ENCODE data around the gene TIFAB. TPM values are rescaled to one million over a fixed set of nuclear protein-coding genes. Genes with fewer than 3 reads are reported as not detected.

Gene TIFAB
- total RNA-seq, 5 donors from 2014 or later (not counting 1 experiment from before 2014, with no cell fraction given): 0.06 TPM; not detected in 3

DNA sequence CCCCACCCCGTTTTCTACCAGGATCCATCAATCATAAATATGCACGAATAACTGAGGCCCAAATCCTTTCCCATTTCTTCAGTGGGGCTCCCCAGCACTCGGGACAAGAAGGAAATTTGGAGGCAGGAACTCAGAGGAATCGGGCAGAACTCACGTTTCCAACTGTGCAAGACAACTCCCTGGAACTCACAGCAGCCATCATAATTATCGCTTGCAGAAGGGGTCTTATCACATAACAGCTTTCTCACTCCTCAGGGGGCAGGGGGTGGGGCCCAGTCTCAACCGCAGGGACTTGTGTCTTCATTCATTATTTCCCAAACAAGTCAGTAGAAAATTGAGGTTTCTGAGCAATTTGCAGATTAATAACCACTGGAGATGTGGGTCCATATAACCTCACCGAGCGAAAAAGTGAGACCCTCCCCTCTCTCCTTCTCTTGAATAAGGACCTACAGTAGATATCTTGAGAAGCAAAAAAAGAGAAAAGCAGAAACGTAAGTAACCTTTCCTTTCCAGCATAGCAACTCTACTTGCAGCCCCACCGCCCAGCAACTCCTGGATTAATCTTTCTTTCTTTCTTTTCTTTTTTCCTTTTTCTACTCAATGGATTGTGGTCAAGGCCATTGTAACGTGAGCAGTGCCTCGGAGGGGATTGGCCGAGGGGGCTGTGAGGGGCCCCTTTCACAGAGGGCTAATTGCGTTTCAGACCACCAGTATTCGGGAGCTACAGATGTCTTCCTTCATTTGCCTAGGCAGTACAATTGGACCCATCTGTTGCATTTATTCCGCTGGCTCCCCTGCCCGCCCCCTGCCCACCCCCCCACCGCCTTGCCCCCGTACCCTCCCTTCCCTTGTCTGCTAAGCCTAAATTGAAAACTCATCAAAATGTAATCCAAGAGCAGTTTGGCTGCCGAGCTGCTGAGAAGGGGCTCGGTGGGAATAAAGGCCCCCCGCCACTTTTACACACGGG lies 24.7 kb upstream of the TIFAB start:
- H3K4me1 Mint-ChIP-seq: no peaks in the 10 kb centered on the region
- ATAC-seq (replicated peaks in 1 of 4): no peak
- Histone ChIP-seq H3K4me1 (ENCODE audit: control insufficient read depth in 1 of 2, extremely low read depth in 1 of 2, insufficient read depth in 2 of 2, low read length in 2 of 2) (no peaks in the 10 kb centered on the region), H3K27me3 (replicated peaks in 1 of 2; ENCODE audit: control insufficient read depth in 2 of 2, extremely low read depth in 1 of 2, insufficient read depth in 2 of 2, low read length in 1 of 2) (peaks cover 3 to 31% of the 10 kb centered on the region in 2 experiments), H3K9me3 (no peaks in the 10 kb centered on the region), H3K36me3 (ENCODE audit: control insufficient read depth in 2 of 2, extremely low read depth in 1 of 2, insufficient read depth in 1 of 2, low read length in 1 of 2) (no peaks in the 10 kb centered on the region), H3K4me3 (ENCODE audit: control insufficient read depth in 1 of 2, extremely low read depth in 1 of 2, low read length in 1 of 2) (no peak overlapping the region), H3K27ac (ENCODE audit: low read length) (no peak overlapping the region)
- ChIA-PET POLR2A (no interaction called here), CTCF (no interaction called here)
- H3K27ac Mint-ChIP-seq: no peak overlapping the region
- WGBS (ENCODE audit: insufficient coverage): 46% methylated on average over 9 of the region's 24 CpGs
- H3K4me3 Mint-ChIP-seq: no peak overlapping the region
- no peaks in the 10 kb centered on the region for H3K9me3 Mint-ChIP-seq
- DNase-seq: peak in 1 of 35 experiments; percentile 5
- H3K36me3 Mint-ChIP-seq: no peaks in the 10 kb centered on the region
- H3K27me3 Mint-ChIP-seq: peaks cover 10 to 16% of the 10 kb centered on the region in 2 donors

- Histone ChIP-seq H3K27ac (ENCODE audit: low read length) (no peak overlapping the region), H3K4me3 (ENCODE audit: control insufficient read depth in 1 of 2, extremely low read depth in 1 of 2, low read length in 1 of 2) (no peak overlapping the region), H3K4me1 (ENCODE audit: control insufficient read depth in 1 of 2, extremely low read depth in 1 of 2, insufficient read depth in 2 of 2, low read length in 2 of 2) (no peaks in the 10 kb centered on the region), H3K36me3 (ENCODE audit: control insufficient read depth in 2 of 2, extremely low read depth in 1 of 2, insufficient read depth in 1 of 2, low read length in 1 of 2) (no peaks in the 10 kb centered on the region), H3K9me3 (no peaks in the 10 kb centered on the region), H3K27me3 (replicated peaks in 1 of 2; ENCODE audit: control insufficient read depth in 2 of 2, extremely low read depth in 1 of 2, insufficient read depth in 2 of 2, low read length in 1 of 2) (peaks cover 8 to 20% of the 10 kb centered on the region in 2 experiments)
- ATAC-seq (replicated peaks in 1 of 4) (no peak), DNase-seq (no peak)
- Mint-ChIP-seq H3K9me3 (no peaks in the 10 kb centered on the region), H3K27ac (no peak overlapping the region), H3K4me1 (no peaks in the 10 kb centered on the region), H3K36me3 (no peaks in the 10 kb centered on the region), H3K27me3 (peaks cover 7 to 11% of the 10 kb centered on the region in 2 donors), H3K4me3 (no peak overlapping the region)
- POLR2A ChIA-PET: no interaction called here
- WGBS (ENCODE audit: insufficient coverage): 83% methylated on average over 9 of the region's 12 CpGs
- CTCF ChIA-PET: no interaction called here
Observed at GRCh38 chr5:135473956-135474670, 22.0 kb upstream of the TIFAB start.

- no peaks in the 10 kb centered on the region for H3K9me3 Mint-ChIP-seq
- no peaks in the 10 kb centered on the region for H3K4me1 Mint-ChIP-seq
- Histone ChIP-seq H3K27me3 (replicated peaks in 1 of 2; ENCODE audit: control insufficient read depth in 2 of 2, extremely low read depth in 1 of 2, insufficient read depth in 2 of 2, low read length in 1 of 2) (peaks cover 9 to 28% of the 10 kb centered on the region in 2 experiments), H3K4me3 (ENCODE audit: control insufficient read depth in 1 of 2, extremely low read depth in 1 of 2, low read length in 1 of 2) (no peak overlapping the region), H3K9me3 (no peaks in the 10 kb centered on the region), H3K4me1 (ENCODE audit: control insufficient read depth in 1 of 2, extremely low read depth in 1 of 2, insufficient read depth in 2 of 2, low read length in 2 of 2) (no peaks in the 10 kb centered on the region), H3K36me3 (ENCODE audit: control insufficient read depth in 2 of 2, extremely low read depth in 1 of 2, insufficient read depth in 1 of 2, low read length in 1 of 2) (no peaks in the 10 kb centered on the region), H3K27ac (ENCODE audit: low read length) (no peak overlapping the region)
- DNase-seq: no peak
- no peak for ATAC-seq (replicated peaks in 1 of 4)
- ChIA-PET POLR2A (no interaction called here), CTCF (interaction anchor here in 1 of 2 donors (0.8 kb wide), 1 partner anchor 15 kb away, joined by 3 read pairs; no protein-coding TSS in a partner anchor)
- WGBS (ENCODE audit: insufficient coverage): 71% methylated on average over 5 of the region's 5 CpGs
- no peak overlapping the region for H3K4me3 Mint-ChIP-seq
- H3K27ac Mint-ChIP-seq: no peak overlapping the region
- no peaks in the 10 kb centered on the region for H3K36me3 Mint-ChIP-seq
- H3K27me3 Mint-ChIP-seq: peaks cover 20% of the 10 kb centered on the region in 2 donors
Observed at GRCh38 chr5:135472141-135472540, 20.0 kb upstream of the TIFAB start.

GRCh38 chr5:135471726-135472125 lies 19.6 kb upstream of the TIFAB start:
- no peaks in the 10 kb centered on the region for H3K36me3 ChIP-seq (ENCODE audit: control insufficient read depth in 2 of 2, extremely low read depth in 1 of 2, insufficient read depth in 1 of 2, low read length in 1 of 2)
- Mint-ChIP-seq H3K9me3 (no peaks in the 10 kb centered on the region), H3K4me1 (no peaks in the 10 kb centered on the region), H3K27me3 (peaks cover 20 to 24% of the 10 kb centered on the region in 2 donors), H3K4me3 (no peak overlapping the region), H3K27ac (no peak overlapping the region), H3K36me3 (no peaks in the 10 kb centered on the region)
- no peak overlapping the region for H3K4me3 ChIP-seq (ENCODE audit: control insufficient read depth in 1 of 2, extremely low read depth in 1 of 2, low read length in 1 of 2)
- no peaks in the 10 kb centered on the region for H3K4me1 ChIP-seq (ENCODE audit: control insufficient read depth in 1 of 2, extremely low read depth in 1 of 2, insufficient read depth in 2 of 2, low read length in 2 of 2)
- ChIA-PET POLR2A (no interaction called here), CTCF (interaction anchor here in 1 of 2 donors (0.8 kb wide), 1 partner anchor 15 kb away, joined by 3 read pairs; no protein-coding TSS in a partner anchor)
- WGBS (ENCODE audit: insufficient coverage): 48% methylated on average over 2 of the region's 4 CpGs
- peaks cover 9 to 32% of the 10 kb centered on the region in 2 experiments for H3K27me3 ChIP-seq (replicated peaks in 1 of 2; ENCODE audit: control insufficient read depth in 2 of 2, extremely low read depth in 1 of 2, insufficient read depth in 2 of 2, low read length in 1 of 2)
- no peak overlapping the region for H3K27ac ChIP-seq (ENCODE audit: low read length)
- DNase-seq (no peak), ATAC-seq (replicated peaks in 1 of 4) (no peak)
- no peaks in the 10 kb centered on the region for H3K9me3 ChIP-seq

- DNase-seq (no peak), ATAC-seq (replicated peaks in 1 of 4) (no peak)
- peaks cover 31 to 34% of the 10 kb centered on the region in 2 donors for H3K27me3 Mint-ChIP-seq
- H3K4me1 ChIP-seq (ENCODE audit: control insufficient read depth in 1 of 2, extremely low read depth in 1 of 2, insufficient read depth in 2 of 2, low read length in 2 of 2): peaks cover 0 to 10% of the 10 kb centered on the region in 2 experiments
- 100% methylated on average over 2 of the region's 5 CpGs for WGBS (ENCODE audit: insufficient coverage)
- H3K9me3 Mint-ChIP-seq: no peaks in the 10 kb centered on the region
- ChIA-PET POLR2A (no interaction called here), CTCF (interaction anchor here in 1 of 2 donors (0.7 kb wide), 1 partner anchor 97 kb away, joined by 6 read pairs; no protein-coding TSS in a partner anchor)
- H3K36me3 ChIP-seq (ENCODE audit: control insufficient read depth in 2 of 2, extremely low read depth in 1 of 2, insufficient read depth in 1 of 2, low read length in 1 of 2): no peaks in the 10 kb centered on the region
- H3K27ac Mint-ChIP-seq: no peak overlapping the region
- no peaks in the 10 kb centered on the region for H3K9me3 ChIP-seq
- H3K4me1 Mint-ChIP-seq: peaks cover 6 to 8% (median 7%) of the 10 kb centered on the region in 3 donors
- no peak overlapping the region for H3K27ac ChIP-seq (ENCODE audit: low read length)
- no peaks in the 10 kb centered on the region for H3K36me3 Mint-ChIP-seq
- no peak overlapping the region for H3K4me3 Mint-ChIP-seq
- peaks cover 9 to 44% of the 10 kb centered on the region in 2 experiments for H3K27me3 ChIP-seq (replicated peaks in 1 of 2; ENCODE audit: control insufficient read depth in 2 of 2, extremely low read depth in 1 of 2, insufficient read depth in 2 of 2, low read length in 1 of 2)
- H3K4me3 ChIP-seq (ENCODE audit: control insufficient read depth in 1 of 2, extremely low read depth in 1 of 2, low read length in 1 of 2): no peak overlapping the region
Observed at GRCh38 chr5:135469911-135470310, 17.8 kb upstream of the TIFAB start.

DNA sequence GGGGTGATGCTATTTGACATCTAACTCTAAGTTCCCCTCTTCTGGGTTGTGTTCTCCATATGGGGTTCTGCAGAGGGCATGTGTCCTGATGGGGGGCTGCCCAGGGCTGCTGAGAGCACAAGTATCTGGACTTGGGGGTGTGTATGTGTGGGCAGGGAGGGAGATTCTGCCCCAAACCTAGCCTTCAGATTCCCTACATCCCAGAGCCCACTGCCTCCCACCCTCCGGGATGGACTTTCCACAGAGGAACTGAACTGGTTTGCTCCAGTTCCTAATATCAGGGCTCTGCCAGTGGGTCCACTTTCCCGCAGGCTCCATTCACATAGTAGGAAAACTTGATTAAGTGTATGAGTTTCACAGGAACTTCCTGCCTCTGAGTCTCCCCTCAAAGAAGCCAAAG lies 16.4 kb upstream of the TIFAB start:
- Mint-ChIP-seq H3K36me3 (no peaks in the 10 kb centered on the region), H3K27me3 (peaks cover 36 to 38% of the 10 kb centered on the region in 2 donors), H3K4me1 (peaks cover 6 to 8% (median 7%) of the 10 kb centered on the region in 3 donors), H3K9me3 (no peaks in the 10 kb centered on the region), H3K27ac (no peak overlapping the region), H3K4me3 (no peak overlapping the region)
- Histone ChIP-seq H3K27ac (ENCODE audit: low read length) (no peak overlapping the region), H3K36me3 (ENCODE audit: control insufficient read depth in 2 of 2, extremely low read depth in 1 of 2, insufficient read depth in 1 of 2, low read length in 1 of 2) (no peaks in the 10 kb centered on the region), H3K27me3 (replicated peaks in 1 of 2; ENCODE audit: control insufficient read depth in 2 of 2, extremely low read depth in 1 of 2, insufficient read depth in 2 of 2, low read length in 1 of 2) (peaks cover 9 to 48% of the 10 kb centered on the region in 2 experiments), H3K9me3 (no peaks in the 10 kb centered on the region), H3K4me1 (ENCODE audit: control insufficient read depth in 1 of 2, extremely low read depth in 1 of 2, insufficient read depth in 2 of 2, low read length in 2 of 2) (peaks cover 0 to 10% of the 10 kb centered on the region in 2 experiments), H3K4me3 (ENCODE audit: control insufficient read depth in 1 of 2, extremely low read depth in 1 of 2, low read length in 1 of 2) (no peak overlapping the region)
- WGBS (ENCODE audit: insufficient coverage): 100% methylated on average over 1 of the region's 2 CpGs
- CTCF ChIA-PET: no interaction called here
- POLR2A ChIA-PET: no interaction called here
- ATAC-seq (replicated peaks in 1 of 4) (no peak), DNase-seq (no peak)

All from T-cell (primary cell).